ENCODE measurements around the gene MAGI1.

MAGI1 gene

GRCh38 chr3:65809641-65810150 is 229.0 kb downstream of the MAGI1 start:
- H3K27me3 ChIP-seq (ENCODE audit: insufficient read depth, poor library complexity, severe bottlenecking), result no peaks in the 10 kb centered on the region
- H3K4me3 ChIP-seq (replicated peaks; ENCODE audit: insufficient read depth, low read length), result no peak overlapping the region
- no peak for DNase-seq (ENCODE audit: low read depth in 1 of 2, low spot score in 1 of 2)
- no peak overlapping the region for H3K27ac ChIP-seq (replicated peaks)
- TF ChIP-seq GABPA (IDR thresholded peaks at IDR 0.05; ENCODE audit: low read depth) (no peak), SPI1 (IDR thresholded peaks at IDR 0.05; ENCODE audit: borderline replicate concordance, low read depth) (peak; percentile 41)

- H3K27me3 ChIP-seq (ENCODE audit: insufficient read depth, poor library complexity, severe bottlenecking), result no peaks in the 10 kb centered on the region
- no peak for DNase-seq (ENCODE audit: low read depth in 1 of 2, low spot score in 1 of 2)
- H3K27ac ChIP-seq (replicated peaks), result no peak overlapping the region
- no peak for TF ChIP-seq REST (IDR thresholded peaks at IDR 0.05; ENCODE audit: insufficient replicate concordance, low read depth)
- no peak for TF ChIP-seq GABPA (IDR thresholded peaks at IDR 0.05; ENCODE audit: low read depth)
- no peak for TF ChIP-seq SPI1 (IDR thresholded peaks at IDR 0.05; ENCODE audit: borderline replicate concordance, low read depth)
- TF ChIP-seq POLR2AphosphoS5 (IDR thresholded peaks at IDR 0.05; ENCODE audit: low read depth), result no peak
- no peak for TF ChIP-seq CTCF (IDR thresholded peaks at IDR 0.05; ENCODE audit: insufficient read depth, low read length)
- H3K4me3 ChIP-seq (replicated peaks; ENCODE audit: insufficient read depth, low read length), result no peak overlapping the region
Measured at GRCh38 chr3:65808824-65809223, 229.9 kb downstream of the MAGI1 start.

- TF ChIP-seq CTCF (IDR thresholded peaks at IDR 0.05; ENCODE audit: insufficient read depth, low read length) (no peak), POLR2AphosphoS5 (IDR thresholded peaks at IDR 0.05; ENCODE audit: low read depth) (no peak), REST (IDR thresholded peaks at IDR 0.05; ENCODE audit: insufficient replicate concordance, low read depth) (no peak), SPI1 (IDR thresholded peaks at IDR 0.05; ENCODE audit: borderline replicate concordance, low read depth) (no peak), GABPA (IDR thresholded peaks at IDR 0.05; ENCODE audit: low read depth) (no peak)
- no peak for DNase-seq (ENCODE audit: low read depth in 1 of 2, low spot score in 1 of 2)
- H3K4me3 ChIP-seq (replicated peaks; ENCODE audit: insufficient read depth, low read length), result no peak overlapping the region
- H3K27me3 ChIP-seq (ENCODE audit: insufficient read depth, poor library complexity, severe bottlenecking), result no peaks in the 10 kb centered on the region
- H3K27ac ChIP-seq (replicated peaks), result no peak overlapping the region
Measured at GRCh38 chr3:65808407-65808806, 230.3 kb downstream of the MAGI1 start.

- DNase-seq (ENCODE audit: low read depth in 1 of 2, low spot score in 1 of 2), result no peak
- no peak overlapping the region for H3K27ac ChIP-seq (replicated peaks)
- no peaks in the 10 kb centered on the region for H3K27me3 ChIP-seq (ENCODE audit: insufficient read depth, poor library complexity, severe bottlenecking)
- no peak for TF ChIP-seq REST (IDR thresholded peaks at IDR 0.05; ENCODE audit: insufficient replicate concordance, low read depth)
- no peak for TF ChIP-seq POLR2AphosphoS5 (IDR thresholded peaks at IDR 0.05; ENCODE audit: low read depth)
- TF ChIP-seq GABPA (IDR thresholded peaks at IDR 0.05; ENCODE audit: low read depth), result no peak
- TF ChIP-seq CTCF (IDR thresholded peaks at IDR 0.05; ENCODE audit: insufficient read depth, low read length), result no peak
- no peak for TF ChIP-seq SPI1 (IDR thresholded peaks at IDR 0.05; ENCODE audit: borderline replicate concordance, low read depth)
- no peak overlapping the region for H3K4me3 ChIP-seq (replicated peaks; ENCODE audit: insufficient read depth, low read length)
Measured at GRCh38 chr3:65807225-65807624, 231.5 kb downstream of the MAGI1 start.

Measured in HL-60 (cell line).